C4-2B (cell line): Measurements from ENCODE around the gene AK8.

Source experiments
- CTCF ChIP-seq: fragments of 450-650 bp; conservative IDR thresholded peaks from 2 replicates; pipeline ENCODE4 v1.5.1; 2017; ENCODE audit warnings: mild to moderate bottlenecking
- ZFX ChIP-seq: fragments of 450-650 bp; IDR thresholded peaks from 2 replicates; pipeline ENCODE4 v1.6.1; 2017

DNA sequence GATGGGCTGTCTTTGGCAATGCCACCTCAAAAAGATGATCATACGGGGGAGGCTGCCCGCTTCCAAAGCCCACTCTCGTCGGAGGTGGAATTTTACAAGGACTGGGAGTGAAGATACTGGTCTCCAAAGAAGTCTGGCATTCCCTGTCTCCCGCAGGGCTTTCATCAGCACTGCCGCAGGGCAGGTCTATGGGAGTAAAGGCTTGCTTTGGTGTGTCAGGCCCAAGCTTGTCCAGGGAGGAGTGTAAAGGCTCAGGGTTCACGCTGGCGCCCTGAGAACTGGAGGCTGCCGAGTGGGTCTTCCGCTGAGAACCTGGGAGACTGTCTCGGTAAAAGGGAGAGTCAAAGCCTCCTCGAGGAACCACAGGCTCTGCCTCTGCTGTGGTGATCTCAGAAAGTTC, 27.6 kb upstream of the AK8 start:
- TF ChIP-seq CTCF (no peak), ZFX (no peak)
